Panc1 (cell line): ENCODE measurements around the gene CAPN3. TPM values are rescaled to one million over a fixed set of nuclear protein-coding genes. Genes with fewer than 3 reads are reported as not detected.

Experiments used
- ATAC-seq: fragments of 200-7000 bp; cut with Tn5 transposase; 2 replicates; pipeline ENCODE4 v1.9.1; 2020; ENCODE audit warnings: mild to moderate bottlenecking, moderate library complexity
- Bru-seq: library from RNA; stranded (reverse); fragments of 400-500 nt; gene quantifications from one replicate; lab custom pipeline; 2021; lab: Mats Ljungman, UMichigan
- BruChase-seq, 2 experiments: library from RNA; stranded (reverse); fragments of 400-500 nt; gene quantifications; one replicate each; lab custom pipeline; 2021; lab: Mats Ljungman, UMichigan
- BruUV-seq: library from RNA; stranded (reverse); fragments of 400-500 nt; replicated peaks from 2 replicates; lab custom pipeline; 2021; lab: Mats Ljungman, UMichigan
- CTCF ChIA-PET: fragments of 300-600 bp; sonication (Branson Sonifier 250); formaldehyde crosslinking; loops from one replicate; lab custom pipeline; 2022; ENCODE audit warnings: antibody characterized with exemption; lab: Charles Lee
- POLR2A ChIA-PET: fragments of 300-600 bp; sonication (Branson Sonifier 250); formaldehyde crosslinking; loops from one replicate; lab custom pipeline; 2022; ENCODE audit warnings: antibody characterized with exemption; lab: Charles Lee
- DNase-seq: peaks from one replicate; pipeline ENCODE4 v3.0.0-alpha.2; 2010; ENCODE audit warnings: low read depth, low spot score
- H3K27ac ChIP-seq: 2 replicates; pipeline ENCODE4 v1.5.1; 2011; ENCODE audit warnings: mild to moderate bottlenecking, low read length, inconsistent platforms
- H3K27me3 ChIP-seq: fragments of 200-500 bp; sonication (Bioruptor generic); 2 replicates; pipeline ENCODE4 v1.6.0; 2014; ENCODE audit warnings: low read length, inconsistent platforms; ENCODE audit not compliant: control insufficient read depth, insufficient read depth
- H3K36me3 ChIP-seq: fragments of 200-500 bp; sonication (Bioruptor generic); 2 replicates; pipeline ENCODE4 v1.5.1; 2014; ENCODE audit warnings: inconsistent platforms, mild to moderate bottlenecking, low read length, moderate library complexity; ENCODE audit not compliant: control insufficient read depth, insufficient read depth
- H3K4me1 ChIP-seq: 2 replicates; pipeline ENCODE4 v1.5.1; 2011; ENCODE audit warnings: inconsistent platforms, mild to moderate bottlenecking, low read length, moderate library complexity; ENCODE audit not compliant: control insufficient read depth, insufficient read depth
- H3K4me3 ChIP-seq, 2 experiments: 2 replicates each; pipeline ENCODE4 v1.5.1; 2011 to 2012; ENCODE audit warnings: low read depth in 2 of 2, low read length in 2 of 2, mild to moderate bottlenecking in 2 of 2, inconsistent platforms in 1 of 2, moderate library complexity in 1 of 2
- H3K9me3 ChIP-seq: fragments of 200-500 bp; sonication (Bioruptor generic); 2 replicates; pipeline ENCODE4 v1.5.1; 2014; ENCODE audit warnings: low read depth, mild to moderate bottlenecking, inconsistent platforms, low read length, moderate library complexity; ENCODE audit not compliant: control insufficient read depth, insufficient read depth
- CTCF ChIP-seq: fragments of 450-650 bp; IDR thresholded peaks from 2 replicates; pipeline ENCODE4 v1.5.1; 2017; ENCODE audit warnings: mild to moderate bottlenecking
- POLR2AphosphoS5 ChIP-seq: IDR thresholded peaks from 2 replicates; pipeline ENCODE4 v1.6.1; 2012; ENCODE audit warnings: mild to moderate bottlenecking, low read depth, low read length, moderate library complexity
- REST ChIP-seq, 2 experiments: IDR thresholded peaks; 2 replicates each; pipeline ENCODE4 v1.6.1; 2011 to 2012; ENCODE audit warnings: low read depth in 2 of 2, control low read depth in 1 of 2, low read length in 1 of 2, mild to moderate bottlenecking in 1 of 2, moderate library complexity in 1 of 2; ENCODE audit not compliant: insufficient read depth in 1 of 2
- SIN3A ChIP-seq: IDR thresholded peaks from 2 replicates; pipeline ENCODE4 v1.6.1; 2012; ENCODE audit warnings: low read depth, mild to moderate bottlenecking, low read length, moderate library complexity, borderline replicate concordance; ENCODE audit not compliant: insufficient read depth
- TCF7L2 ChIP-seq: IDR thresholded peaks from 2 replicates; pipeline ENCODE4 v1.6.1; 2011; ENCODE audit warnings: mild to moderate bottlenecking, low read depth, low read length, inconsistent platforms
- in situ Hi-C: cut with HindIII; loops from 2 replicates; pipeline ENCODE4 v1.10.0; 2016; ENCODE audit warnings: low sequenced_read_pairs, low pct_unique_long_range_greater_than_20kb
- intact Hi-C: fragments of 100-400 bp; cut with micrococcal nuclease; formaldehyde crosslinking; loops from one replicate; pipeline ENCODE4 v1.10.0; 2022; ENCODE audit not compliant: unreplicated experiment
- long read RNA-seq: library from polyadenylated mRNA; unstranded; transcript quantifications from one replicate; pipeline ENCODE4 v2.0.0, GENCODE V29; 2021; ENCODE audit not compliant: unreplicated experiment
- polyA plus RNA-seq: library from polyadenylated mRNA; unstranded; fragments of >200 nt; gene quantifications from one replicate; pipeline ENCODE4 v1.2.1, GENCODE V29; 2012; ENCODE audit warnings: missing spikeins; ENCODE audit not compliant: insufficient read length
- total RNA-seq: library from RNA; stranded (reverse); gene quantifications from one replicate; pipeline ENCODE4 v1.2.1, GENCODE V29; 2021; ENCODE audit not compliant: unreplicated experiment

Gene CAPN3
- 0.31 TPM for total RNA-seq
- not detected for polyA plus RNA-seq
- percentile 41 among the genes with signal in this experiment for Bru-seq, nascent RNA
- BruChase-seq, experiment 1, labeled RNA remaining after a 2-hour chase = percentile 39 among the genes with signal in this experiment
- BruChase-seq, experiment 2, labeled RNA remaining after a 6-hour chase = percentile 47 among the genes with signal in this experiment
- long read RNA-seq = 0 reads

- intact Hi-C loops (no loop called here), in situ Hi-C loops (no loop called here)
- no peak for TF ChIP-seq REST (IDR thresholded peaks at IDR 0.05; ENCODE audit: insufficient read depth in 1 of 2, low read depth in 2 of 2, low read length in 1 of 2)
- no peak for TF ChIP-seq POLR2AphosphoS5
- no peak for TF ChIP-seq CTCF
- TF ChIP-seq TCF7L2 = no peak
- TF ChIP-seq SIN3A = no peak
- ATAC-seq (no peak), DNase-seq (no peak)
- Histone ChIP-seq H3K36me3 (no peaks in the 10 kb centered on the region), H3K27ac (no peak within 1 kb of the TSS), H3K4me1 (no peaks in the 10 kb centered on the region), H3K9me3 (no peaks in the 10 kb centered on the region), H3K27me3 (no peaks in the 10 kb centered on the region), H3K4me3 (no peak within 1 kb of the TSS)
- ChIA-PET POLR2A (no interaction called here), CTCF (no interaction called here)
- BruUV-seq = no TSS peak
These were observed at the start of gene CAPN3 for GRCh38 chr15:42359249-42359648. Gene CAPN3 (plus strand): TSS chr15:42359501. CDS start chr15:42359806, 305 bp downstream.

GRCh38 chr15:42313463-42313862 is 45.8 kb upstream of the CAPN3 start:
- POLR2A ChIA-PET = no interaction called here
- H3K9me3 ChIP-seq = no peaks in the 10 kb centered on the region
- H3K4me1 ChIP-seq = no peaks in the 10 kb centered on the region
- no peaks in the 10 kb centered on the region for H3K27me3 ChIP-seq
- CTCF ChIA-PET = no interaction called here
- no peak overlapping the region for H3K27ac ChIP-seq
- H3K36me3 ChIP-seq = no peaks in the 10 kb centered on the region
- TF ChIP-seq CTCF (no peak), SIN3A (no peak)
- ATAC-seq (no peak), DNase-seq (no peak)
- no TSS peak for BruUV-seq
- intact Hi-C loops = no loop called here
- in situ Hi-C loops = no loop called here
- no peak overlapping the region for H3K4me3 ChIP-seq
